Neuronal stem cell (in vitro differentiated cells): Measurements from ENCODE around the gene KLHDC9.

Experiments used
- DNase-seq: peaks from one replicate; pipeline ENCODE4 v3.0.0-alpha.2; 2013; ENCODE audit warnings: low spot score
- H2AFZ ChIP-seq: one replicate; pipeline ENCODE4 v1.6.1; 2013; ENCODE audit warnings: mild to moderate bottlenecking, low read length, inconsistent platforms
- H2AK5ac ChIP-seq: 2 replicates; pipeline ENCODE4 v1.6.1; 2013; ENCODE audit warnings: low read depth, mild to moderate bottlenecking, inconsistent platforms, low read length, moderate library complexity, mixed read lengths
- H2BK120ac ChIP-seq: 2 replicates; pipeline ENCODE4 v1.6.1; 2013; ENCODE audit warnings: low read depth, mild to moderate bottlenecking, inconsistent platforms, low read length, moderate library complexity, mixed read lengths
- H2BK12ac ChIP-seq: one replicate; pipeline ENCODE4 v1.6.1; 2013; ENCODE audit warnings: low read length, inconsistent platforms
- H2BK15ac ChIP-seq: 2 replicates; pipeline ENCODE4 v1.6.1; 2013; ENCODE audit warnings: mild to moderate bottlenecking, low read length, inconsistent platforms, mixed read lengths
- H2BK5ac ChIP-seq: one replicate; pipeline ENCODE4 v1.6.1; 2013; ENCODE audit warnings: inconsistent platforms, mild to moderate bottlenecking, low read length, moderate library complexity
- H3K14ac ChIP-seq: one replicate; pipeline ENCODE4 v1.6.1; 2013; ENCODE audit warnings: low read length, inconsistent platforms
- H3K18ac ChIP-seq: 2 replicates; pipeline ENCODE4 v1.6.1; 2013; ENCODE audit warnings: low read length, inconsistent platforms
- H3K23ac ChIP-seq: 2 replicates; pipeline ENCODE4 v1.6.1; 2013; ENCODE audit warnings: low read depth, mild to moderate bottlenecking, mixed read lengths, low read length, inconsistent platforms; ENCODE audit not compliant: poor library complexity
- H3K27ac ChIP-seq: replicated peaks from 3 replicates; pipeline ENCODE4 v1.5.1; 2013; ENCODE audit warnings: low read length, inconsistent platforms
- H3K27me3 ChIP-seq, 3 experiments: 2 replicates each; pipeline ENCODE4 v1.6.1; 2013; ENCODE audit warnings: low read length in 3 of 3, mild to moderate bottlenecking in 2 of 3, inconsistent platforms in 1 of 3, low read depth in 1 of 3, mixed read lengths in 1 of 3, moderate library complexity in 1 of 3; ENCODE audit not compliant: control insufficient read depth in 3 of 3, insufficient read depth in 3 of 3
- H3K36me3 ChIP-seq, 2 donors: replicated peaks in 1 of 2; 2 replicates each; pipeline ENCODE4 v1.6.1; 2013; ENCODE audit warnings: low read length in 2 of 2; ENCODE audit not compliant: control insufficient read depth in 2 of 2, insufficient read depth in 2 of 2
- H3K4ac ChIP-seq: 2 replicates; pipeline ENCODE4 v1.6.1; 2013; ENCODE audit warnings: inconsistent platforms, mild to moderate bottlenecking, low read length, moderate library complexity
- H3K4me1 ChIP-seq, 2 donors: 1 replicate in 1 of 2; 2 replicates in 1 of 2; pipeline ENCODE4 v1.6.1; 2013; ENCODE audit warnings: low read length in 2 of 2, low read depth in 1 of 2; ENCODE audit not compliant: control insufficient read depth in 2 of 2, insufficient read depth in 1 of 2
- H3K4me2 ChIP-seq: one replicate; pipeline ENCODE4 v1.6.1; 2013; ENCODE audit warnings: mild to moderate bottlenecking, low read length, inconsistent platforms; ENCODE audit not compliant: insufficient read depth, poor library complexity, severe bottlenecking
- H3K4me3 ChIP-seq, 2 donors: 2 replicates each; pipeline ENCODE4 v1.5.1; 2013; ENCODE audit warnings: low read length in 2 of 2, mild to moderate bottlenecking in 2 of 2, inconsistent platforms in 1 of 2, moderate library complexity in 1 of 2
- H3K79me1 ChIP-seq: one replicate; pipeline ENCODE4 v1.6.1; 2013; ENCODE audit warnings: low read depth, mild to moderate bottlenecking, inconsistent platforms, low read length, moderate library complexity
- H3K9ac ChIP-seq: one replicate; pipeline ENCODE4 v1.6.1; 2013; ENCODE audit warnings: mild to moderate bottlenecking, low read depth, low read length, inconsistent platforms; ENCODE audit not compliant: poor library complexity
- H3K9me3 ChIP-seq, 2 donors: replicated peaks in 1 of 2; 2 replicates each; pipeline versions ENCODE3 to v1.6.1; 2013; ENCODE audit warnings: low read length in 2 of 2, mild to moderate bottlenecking in 2 of 2, inconsistent platforms in 1 of 2, low read depth in 1 of 2, mixed read lengths in 1 of 2, moderate library complexity in 1 of 2; ENCODE audit not compliant: control insufficient read depth in 2 of 2, insufficient read depth in 1 of 2
- H4K8ac ChIP-seq: one replicate; pipeline ENCODE4 v1.6.1; 2013; ENCODE audit warnings: low read depth, mild to moderate bottlenecking, inconsistent platforms, low read length, moderate library complexity
- H4K91ac ChIP-seq: one replicate; pipeline ENCODE4 v1.6.1; 2013; ENCODE audit warnings: low read length, low read depth, mild to moderate bottlenecking, inconsistent platforms; ENCODE audit not compliant: poor library complexity
- WGBS, 2 donors: extraction: QIAGEN DNeasy Blood & Tissue Kit; methylation state at CpG; one replicate each; pipeline ENCODE4 v1.1.7; 2013; ENCODE audit warnings: missing lambda C conversion rate in 2 of 2, mixed read lengths in 1 of 2; ENCODE audit not compliant: insufficient read length in 2 of 2, insufficient replicate concordance in 1 of 2; ENCODE audit errors: extremely low coverage in 2 of 2; 5-methylcytosine and 5-hydroxymethylcytosine counted together

Gene KLHDC9

DNA sequence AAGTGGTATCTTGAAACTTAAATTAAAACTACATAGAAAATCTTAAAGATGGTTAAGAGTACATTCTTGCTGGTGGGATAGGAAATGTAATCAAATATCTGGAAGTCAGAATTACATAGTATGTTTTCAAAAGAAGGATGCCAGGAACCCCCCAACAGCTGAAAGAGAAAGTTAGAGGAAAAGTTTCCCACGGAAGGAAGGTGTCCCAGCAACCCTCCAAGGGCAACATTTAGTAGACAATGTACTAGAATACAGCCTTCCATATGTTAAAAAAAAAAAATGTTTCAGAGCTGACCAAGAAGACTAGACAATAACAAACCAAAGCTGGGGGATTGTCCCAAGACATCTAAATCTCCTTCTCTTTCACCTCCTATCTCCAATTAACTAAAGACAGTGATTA is 32.1 kb downstream of the KLHDC9 start:
- Histone ChIP-seq H4K8ac (no peak overlapping the region), H2BK15ac (no peak overlapping the region), H3K14ac (no peak overlapping the region), H3K27ac (no peak overlapping the region), H3K79me1 (peaks cover 5% of the 10 kb centered on the region), H3K4me2 (no peak overlapping the region), H3K36me3 (peaks cover 19 to 50% of the 10 kb centered on the region in 2 donors), H2AK5ac (no peak overlapping the region), H4K91ac (no peak overlapping the region), H2AFZ (no peak overlapping the region), H3K27me3 (no peaks in the 10 kb centered on the region), H2BK12ac (no peak overlapping the region), H2BK5ac (no peak overlapping the region), H3K23ac (no peak overlapping the region), H3K18ac (no peak overlapping the region), H3K4me3 (no peak overlapping the region), H3K4me1 (peaks cover 3 to 15% of the 10 kb centered on the region in 2 donors), H3K9me3 (no peaks in the 10 kb centered on the region), H3K9ac (no peak overlapping the region), H2BK120ac (no peak overlapping the region), H3K4ac (no peak overlapping the region)
- DNase-seq = no peak
- WGBS, 2 donors = no CpG with 5 or more reads among the region's 1 CpG

DNA sequence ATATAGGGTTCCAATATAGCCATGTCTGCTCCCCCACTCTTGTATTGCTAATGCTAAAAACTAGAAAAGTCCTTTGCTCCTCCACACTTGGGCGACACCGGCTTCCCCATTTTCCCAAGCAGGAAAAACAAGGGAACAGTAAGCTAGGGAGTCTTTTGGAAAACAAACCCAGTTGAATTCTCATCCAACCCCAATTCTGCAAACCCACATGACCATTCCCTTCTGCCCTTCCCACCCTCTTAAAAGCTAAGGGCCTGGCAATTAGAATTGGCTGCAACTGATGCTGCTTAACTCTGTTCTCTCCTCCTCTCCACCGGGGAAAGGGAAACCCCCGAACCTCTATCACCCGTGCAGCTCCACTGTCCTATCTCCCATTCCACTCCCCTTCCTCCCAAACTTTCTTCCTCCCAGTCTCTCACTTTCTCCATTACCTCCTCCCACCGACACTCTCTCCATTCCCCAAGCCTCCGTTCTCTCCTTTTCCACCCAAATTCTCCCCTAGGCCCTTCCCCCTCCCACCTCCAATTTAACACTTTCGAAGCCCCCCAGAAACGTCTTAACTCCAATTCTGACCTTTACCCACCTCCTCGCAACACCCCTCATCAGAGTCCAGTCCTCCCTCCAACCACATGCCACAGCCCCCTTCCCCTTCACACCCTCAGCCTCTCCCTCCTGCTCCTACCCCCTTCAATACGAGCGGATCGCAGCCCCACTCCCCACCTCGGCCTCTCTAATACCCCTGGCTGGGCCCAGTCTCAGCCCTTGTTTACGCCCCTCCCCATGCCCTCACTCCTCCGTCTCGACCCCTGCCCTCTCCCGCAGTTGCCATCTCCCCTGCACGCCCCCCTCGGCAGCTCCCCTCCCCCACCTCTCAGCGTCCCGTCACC is 33.6 kb downstream of the KLHDC9 start:
- no peaks in the 10 kb centered on the region for H3K27me3 ChIP-seq
- no peak overlapping the region for H3K4ac ChIP-seq
- peak overlapping the region; percentile 94 for H3K9ac ChIP-seq
- H3K79me1 ChIP-seq = peaks cover 5% of the 10 kb centered on the region
- H4K91ac ChIP-seq = no peak overlapping the region
- DNase-seq = no peak
- peaks cover 3 to 15% of the 10 kb centered on the region in 2 donors for H3K4me1 ChIP-seq
- peak overlapping the region; percentile 74 to 94 for H3K4me3 ChIP-seq
- peak overlapping the region; percentile 82 for H2AK5ac ChIP-seq
- no peak overlapping the region for H4K8ac ChIP-seq
- H2BK5ac ChIP-seq = peak overlapping the region; percentile 84
- no peak overlapping the region for H2BK12ac ChIP-seq
- H3K9me3 ChIP-seq = no peaks in the 10 kb centered on the region
- no peak overlapping the region for H2BK15ac ChIP-seq
- H3K23ac ChIP-seq = peak overlapping the region; percentile 94
- H2AFZ ChIP-seq = peak overlapping the region; percentile 78
- peaks cover 14 to 39% of the 10 kb centered on the region in 2 donors for H3K36me3 ChIP-seq
- no peak overlapping the region for H2BK120ac ChIP-seq
- H3K4me2 ChIP-seq = peak overlapping the region; percentile 83
- no CpG with 5 or more reads among the region's 22 CpGs for WGBS, 2 donors
- peak overlapping the region; percentile 93 for H3K18ac ChIP-seq
- peak overlapping the region; percentile 72 for H3K14ac ChIP-seq
- H3K27ac ChIP-seq = peak overlapping the region; percentile 88

DNA sequence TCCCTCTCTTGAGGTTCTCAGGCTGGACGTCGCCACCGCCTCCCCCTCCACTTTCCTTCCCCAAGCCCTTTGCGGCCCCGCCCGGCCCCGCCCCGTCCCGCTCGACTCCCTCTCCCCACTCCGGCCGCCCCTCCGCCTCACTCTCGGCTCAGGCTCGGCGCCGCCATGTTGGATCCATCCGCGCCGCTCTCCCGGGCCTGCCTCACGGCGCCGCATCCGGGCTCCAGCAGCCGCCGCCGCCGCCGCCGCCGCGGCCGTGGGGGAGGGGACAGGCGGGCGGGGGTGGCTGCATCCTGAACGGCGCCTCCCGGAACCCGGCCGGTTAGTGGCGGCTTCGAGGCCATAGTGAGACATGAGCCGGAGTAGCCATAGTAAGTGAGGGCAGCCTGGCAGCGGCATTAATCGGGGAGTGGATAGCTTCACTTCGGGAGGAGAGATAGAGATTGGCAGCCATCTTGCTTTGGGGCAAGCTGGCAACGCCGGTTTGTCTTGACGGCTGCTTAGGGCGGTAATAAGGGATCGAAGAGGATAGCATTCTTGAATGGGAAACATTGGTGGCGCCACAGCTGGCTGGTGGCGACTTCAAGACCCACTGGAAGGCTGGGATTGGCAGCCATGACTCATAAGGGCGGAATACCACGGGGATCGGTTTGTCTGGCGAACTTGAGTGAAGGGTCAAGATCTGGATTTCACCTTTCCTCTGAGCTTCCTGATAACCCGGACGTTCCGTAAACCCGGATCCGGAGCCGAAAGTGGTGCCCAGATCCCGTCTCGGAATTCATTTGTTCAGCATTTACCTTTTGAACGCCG is 34.5 kb downstream of the KLHDC9 start, which contains the start of gene DEDD:
Gene DEDD (minus strand): TSS at position 258 of the 810 bp plus-strand sequence. CDS start 8,205 bp downstream, outside the sequence.
- Histone ChIP-seq H2BK12ac (no peak within 1 kb of the TSS), H3K36me3 (peaks cover 11 to 30% of the 10 kb centered on the region in 2 donors), H3K9me3 (no peaks in the 10 kb centered on the region), H3K4me1 (peaks cover 3 to 15% of the 10 kb centered on the region in 2 donors), H2BK120ac (no peak within 1 kb of the TSS), H2BK5ac (peak within 1 kb of the TSS; percentile 84), H2AFZ (peak within 1 kb of the TSS; percentile 78), H3K14ac (peak within 1 kb of the TSS; percentile 72), H3K27me3 (no peaks in the 10 kb centered on the region), H3K23ac (peak within 1 kb of the TSS; percentile 94), H2BK15ac (no peak within 1 kb of the TSS), H3K27ac (peak within 1 kb of the TSS; percentile 88), H4K91ac (no peak within 1 kb of the TSS), H3K4me2 (peak within 1 kb of the TSS; percentile 83), H4K8ac (no peak within 1 kb of the TSS), H3K4ac (no peak within 1 kb of the TSS), H3K4me3 (peak within 1 kb of the TSS; percentile 74 to 94), H2AK5ac (peak within 1 kb of the TSS; percentile 82), H3K9ac (peak within 1 kb of the TSS; percentile 94), H3K18ac (peak within 1 kb of the TSS; percentile 93), H3K79me1 (peaks cover 5% of the 10 kb centered on the region)
- peak; percentile 95 for DNase-seq
- WGBS, 2 donors = no CpG with 5 or more reads among the region's 68 CpGs
